ENCODE results near the gene RPS19BP1.
"Not testable (repeated sequence)": the region's sequence is repeated elsewhere in the genome, so short reads cannot be mapped to it uniquely, and the experiment has no call there.

The RPS19BP1 gene

GRCh38 chr22:39513791-39514190 is 18.8 kb downstream of the RPS19BP1 start:
- no peak for DNase-seq (ENCODE audit: low read depth)

GRCh38 chr22:39512026-39512425 is 20.5 kb downstream of the RPS19BP1 start:
- no peak for DNase-seq (ENCODE audit: low read depth)

- no peak for DNase-seq (ENCODE audit: low read depth)
These were observed 21.3 kb downstream of the RPS19BP1 start for GRCh38 chr22:39511226-39511625.

- DNase-seq (ENCODE audit: low read depth), result no peak
These were observed 21.9 kb downstream of the RPS19BP1 start for GRCh38 chr22:39510529-39511149.

- no peak for DNase-seq (ENCODE audit: low read depth)
These were observed 24.2 kb downstream of the RPS19BP1 start for GRCh38 chr22:39508393-39508792.

GRCh38 chr22:39507021-39507420 is 25.5 kb downstream of the RPS19BP1 start:
- not testable (repeated sequence) for DNase-seq (ENCODE audit: low read depth)

GRCh38 chr22:39504071-39504470 is 28.5 kb downstream of the RPS19BP1 start:
- DNase-seq (ENCODE audit: low read depth), result no peak

GRCh38 chr22:39503630-39504029 is 28.9 kb downstream of the RPS19BP1 start:
- no peak for DNase-seq (ENCODE audit: low read depth)

- DNase-seq (ENCODE audit: low read depth), result no peak
These were observed 29.6 kb downstream of the RPS19BP1 start for GRCh38 chr22:39502789-39503409.

- peak; percentile 89 for DNase-seq (ENCODE audit: low read depth)
These were observed 30.3 kb downstream of the RPS19BP1 start, which contains the start of gene MIEF1 for GRCh38 chr22:39502109-39502788. Gene MIEF1, plus strand, starts transcription at chr22:39502290. Its CDS starts 9,005 bp downstream, at chr22:39511295.

- no peak for DNase-seq (ENCODE audit: low read depth)
These were observed 30.9 kb downstream of the RPS19BP1 start for GRCh38 chr22:39501644-39502108.

GRCh38 chr22:39500101-39500500 is 32.4 kb downstream of the RPS19BP1 start:
- no peak for DNase-seq (ENCODE audit: low read depth)

GRCh38 chr22:39498802-39499201 is 33.7 kb downstream of the RPS19BP1 start:
- DNase-seq (ENCODE audit: low read depth), result no peak

- no peak for DNase-seq (ENCODE audit: low read depth)
These were observed 34.2 kb downstream of the RPS19BP1 start for GRCh38 chr22:39498368-39498767.

- no peak for DNase-seq (ENCODE audit: low read depth)
These were observed 35.1 kb downstream of the RPS19BP1 start for GRCh38 chr22:39497429-39497828.

- DNase-seq (ENCODE audit: low read depth), result peak; percentile 49
These were observed 36.3 kb downstream of the RPS19BP1 start for GRCh38 chr22:39496131-39496838.

GRCh38 chr22:39494471-39495120 is 38.0 kb downstream of the RPS19BP1 start:
- DNase-seq (ENCODE audit: low read depth), result no peak

GRCh38 chr22:39493759-39494158 is 38.8 kb downstream of the RPS19BP1 start:
- DNase-seq (ENCODE audit: low read depth), result no peak

- no peak for DNase-seq (ENCODE audit: low read depth)
These were observed 40.4 kb downstream of the RPS19BP1 start for GRCh38 chr22:39492186-39492585.

GRCh38 chr22:39491696-39492095 is 40.9 kb downstream of the RPS19BP1 start:
- no peak for DNase-seq (ENCODE audit: low read depth)

- DNase-seq (ENCODE audit: low read depth), result no peak
These were observed 41.4 kb downstream of the RPS19BP1 start for GRCh38 chr22:39490966-39491680.
